Caco-2 (cell line): ENCODE data around the gene PPP1R12C. TPM values are rescaled to one million over a fixed set of nuclear protein-coding genes. Genes with fewer than 3 reads are reported as not detected.
"Not testable (repeated sequence)": the region's sequence is repeated elsewhere in the genome, so short reads cannot be mapped to it uniquely, and the experiment has no call there.

Experiments used
- BruUV-seq: library from RNA; stranded (reverse); fragments of 400-500 nt; replicated peaks from 2 replicates; lab custom pipeline; 2021; lab: Mats Ljungman, UMichigan
- CTCF ChIA-PET: fragments of 300-600 bp; sonication (Branson Sonifier 250); formaldehyde crosslinking; loops from one replicate; lab custom pipeline; 2022; ENCODE audit warnings: antibody characterized with exemption; lab: Charles Lee
- POLR2A ChIA-PET: fragments of 300-600 bp; sonication (Branson Sonifier 250); formaldehyde crosslinking; loops from one replicate; lab custom pipeline; 2022; ENCODE audit warnings: antibody characterized with exemption; lab: Charles Lee
- DNase-seq, 2 experiments: peaks; one replicate each; pipeline versions ENCODE4 v3.0.0 to v3.0.0-alpha.2; 2020 to 2022
- H3K27me3 ChIP-seq: replicated peaks from 2 replicates; pipeline ENCODE4 v1.6.0; 2011; ENCODE audit warnings: low read length; ENCODE audit not compliant: control insufficient read depth, insufficient read depth
- H3K36me3 ChIP-seq: 2 replicates; pipeline ENCODE4 v1.5.1; 2011; ENCODE audit warnings: low read length; ENCODE audit not compliant: control insufficient read depth, insufficient read depth
- H3K4me1 ChIP-seq: fragments of 250-450 bp; sonication (Bioruptor Pico); 2 replicates; pipeline ENCODE4 v1.5.1; 2020; ENCODE audit warnings: mild to moderate bottlenecking
- H3K4me3 ChIP-seq: 2 replicates; pipeline ENCODE4 v1.5.1; 2011; ENCODE audit warnings: low read depth, mild to moderate bottlenecking, control low read depth, low read length
- H3K9me3 ChIP-seq: fragments of 250-450 bp; sonication (Bioruptor Pico); 2 replicates; pipeline ENCODE4 v1.5.1; 2020; ENCODE audit warnings: mild to moderate bottlenecking, moderate library complexity
- H3K27ac Mint-ChIP-seq: one replicate; pipeline ENCODE4 v1.8.0; 2022; ENCODE audit warnings: mixed read lengths; ENCODE audit not compliant: unreplicated experiment
- H3K27me3 Mint-ChIP-seq: one replicate; pipeline ENCODE4 v1.8.0; 2022; ENCODE audit warnings: mixed read lengths; ENCODE audit not compliant: insufficient read depth, unreplicated experiment
- H3K36me3 Mint-ChIP-seq: one replicate; pipeline ENCODE4 v1.8.0; 2022; ENCODE audit warnings: mild to moderate bottlenecking, mixed read lengths; ENCODE audit not compliant: insufficient read depth, unreplicated experiment
- H3K4me1 Mint-ChIP-seq: one replicate; pipeline ENCODE4 v1.8.0; 2022; ENCODE audit warnings: low read depth, mixed read lengths; ENCODE audit not compliant: unreplicated experiment
- H3K4me3 Mint-ChIP-seq: one replicate; pipeline ENCODE4 v1.8.0; 2022; ENCODE audit warnings: mild to moderate bottlenecking, moderate library complexity, mixed read lengths; ENCODE audit not compliant: unreplicated experiment
- H3K9me3 Mint-ChIP-seq: one replicate; pipeline ENCODE4 v1.8.0; 2022; ENCODE audit warnings: mixed read lengths; ENCODE audit not compliant: unreplicated experiment
- CTCF ChIP-seq, 2 experiments: fragments of 200-600 bp in 1 of 2; IDR thresholded peaks; 1 replicate in 1 of 2; 2 replicates in 1 of 2; pipeline versions ENCODE4 v1.5.1 to v1.8.0; 2011 to 2022; ENCODE audit warnings: antibody characterized with exemption in 1 of 2, control low read depth in 1 of 2, inconsistent platforms in 1 of 2, low read depth in 1 of 2, low read length in 1 of 2, mild to moderate bottlenecking in 1 of 2, moderate library complexity in 1 of 2; ENCODE audit not compliant: insufficient read depth in 1 of 2, severe bottlenecking in 1 of 2, unreplicated experiment in 1 of 2
- intact Hi-C: fragments of 100-400 bp; cut with micrococcal nuclease; formaldehyde crosslinking; loops from one replicate; pipeline ENCODE4 v1.10.0; 2022; ENCODE audit not compliant: unreplicated experiment
- total RNA-seq: library from RNA; stranded (reverse); gene quantifications from 2 replicates; pipeline ENCODE4 v1.2.3, GENCODE V29; 2022

The PPP1R12C gene
- total RNA-seq, 1 experiment from 2014 or later, result 104 TPM

GRCh38 chr19:55068950-55069864, 48.2 kb downstream of the PPP1R12C start:
- Mint-ChIP-seq H3K36me3 (peaks cover 11% of the 10 kb centered on the region), H3K27me3 (no peaks in the 10 kb centered on the region), H3K9me3 (no peaks in the 10 kb centered on the region), H3K27ac (peak overlapping the region; percentile 94), H3K4me3 (peak overlapping the region; percentile 88), H3K4me1 (peaks cover 19% of the 10 kb centered on the region)
- peak; percentile 92 to 95 for DNase-seq
- intact Hi-C loops, result no loop called here
- ChIA-PET CTCF (no interaction called here), POLR2A (interaction anchor here (0.6 to 1.0 kb wide), 3 partner anchors 95 to 407 kb away, joined by 3 to 6 read pairs (median 5); no protein-coding TSS in a partner anchor)
- Histone ChIP-seq H3K4me1 (peaks cover 19% of the 10 kb centered on the region), H3K9me3 (no peaks in the 10 kb centered on the region), H3K27me3 (no peaks in the 10 kb centered on the region), H3K4me3 (peak overlapping the region; percentile 38), H3K36me3 (no peaks in the 10 kb centered on the region)
- BruUV-seq, result no TSS peak
- no peak for TF ChIP-seq CTCF (IDR thresholded peaks at IDR 0.05; ENCODE audit: insufficient read depth in 1 of 2, low read depth in 1 of 2, low read length in 1 of 2, severe bottlenecking in 1 of 2, unreplicated experiment in 1 of 2)

- ChIA-PET CTCF (no interaction called here), POLR2A (no interaction called here)
- H3K27me3 ChIP-seq, result no peaks in the 10 kb centered on the region
- peaks cover 19% of the 10 kb centered on the region for H3K4me1 ChIP-seq
- H3K4me3 Mint-ChIP-seq, result peak overlapping the region; percentile 88
- no peak for DNase-seq
- intact Hi-C loops, result no loop called here
- no peaks in the 10 kb centered on the region for H3K36me3 ChIP-seq
- H3K4me3 ChIP-seq, result no peak overlapping the region
- BruUV-seq, result no TSS peak
- no peaks in the 10 kb centered on the region for H3K27me3 Mint-ChIP-seq
- H3K9me3 Mint-ChIP-seq, result no peaks in the 10 kb centered on the region
- no peaks in the 10 kb centered on the region for H3K9me3 ChIP-seq
- H3K4me1 Mint-ChIP-seq, result peaks cover 19% of the 10 kb centered on the region
- TF ChIP-seq CTCF (IDR thresholded peaks at IDR 0.05; ENCODE audit: insufficient read depth in 1 of 2, low read depth in 1 of 2, low read length in 1 of 2, severe bottlenecking in 1 of 2, unreplicated experiment in 1 of 2), result no peak
- peaks cover 24% of the 10 kb centered on the region for H3K36me3 Mint-ChIP-seq
- no peak overlapping the region for H3K27ac Mint-ChIP-seq
Observed at GRCh38 chr19:55067869-55068268, 49.6 kb downstream of the PPP1R12C start.

- no peak for DNase-seq
- intact Hi-C loops, result no loop called here
- TF ChIP-seq CTCF (IDR thresholded peaks at IDR 0.05; ENCODE audit: insufficient read depth in 1 of 2, low read depth in 1 of 2, low read length in 1 of 2, severe bottlenecking in 1 of 2, unreplicated experiment in 1 of 2), result no peak
- H3K4me1 ChIP-seq, result peaks cover 20% of the 10 kb centered on the region
- no TSS peak for BruUV-seq
- Mint-ChIP-seq H3K27me3 (no peaks in the 10 kb centered on the region), H3K27ac (no peak overlapping the region), H3K4me1 (peaks cover 19% of the 10 kb centered on the region), H3K36me3 (peaks cover 40% of the 10 kb centered on the region), H3K9me3 (no peaks in the 10 kb centered on the region), H3K4me3 (no peak overlapping the region)
- ChIA-PET POLR2A (no interaction called here), CTCF (no interaction called here)
- no peaks in the 10 kb centered on the region for H3K36me3 ChIP-seq
- H3K9me3 ChIP-seq, result no peaks in the 10 kb centered on the region
- H3K4me3 ChIP-seq, result no peak overlapping the region
- no peaks in the 10 kb centered on the region for H3K27me3 ChIP-seq
Observed at GRCh38 chr19:55066107-55066709, 51.2 kb downstream of the PPP1R12C start.

GRCh38 chr19:55065516-55065915, 51.9 kb downstream of the PPP1R12C start:
- H3K4me3 Mint-ChIP-seq, H3K9me3 Mint-ChIP-seq, H3K27me3 ChIP-seq, H3K36me3 ChIP-seq, BruUV-seq, H3K4me3 ChIP-seq, CTCF ChIA-PET, H3K27me3 Mint-ChIP-seq, H3K9me3 ChIP-seq, H3K27ac Mint-ChIP-seq, intact Hi-C loops, DNase-seq: not testable (repeated sequence)
- H3K4me1 ChIP-seq, result peaks cover 14% of the 10 kb centered on the region
- peaks cover 40% of the 10 kb centered on the region for H3K36me3 Mint-ChIP-seq
- peaks cover 21% of the 10 kb centered on the region for H3K4me1 Mint-ChIP-seq
- POLR2A ChIA-PET, result interaction anchor here (0.6 kb wide), 1 partner anchor 566 kb away, joined by 3 read pairs; no protein-coding TSS in a partner anchor
